GM10266 (cell line): ENCODE data around the gene ACTBL2.

Experiments
- DNase-seq: peaks from one replicate; pipeline ENCODE4 v3.0.0; 2012; ENCODE audit errors: extremely low spot score
- CTCF ChIP-seq: IDR thresholded peaks from 2 replicates; pipeline ENCODE4 v1.5.1; 2012; ENCODE audit warnings: mild to moderate bottlenecking, low read depth; ENCODE audit not compliant: control insufficient read depth, insufficient read depth; ENCODE audit errors: missing control alignments

Gene ACTBL2

GRCh38 chr5:57513785-57514184 lies 31.2 kb upstream of the ACTBL2 start:
- no peak for DNase-seq
- no peak for TF ChIP-seq CTCF

- no peak for TF ChIP-seq CTCF
- DNase-seq, result no peak
Observed at GRCh38 chr5:57511321-57511720, 28.7 kb upstream of the ACTBL2 start.

- TF ChIP-seq CTCF, result no peak
- DNase-seq, result no peak
Observed at GRCh38 chr5:57509501-57510260, 27.1 kb upstream of the ACTBL2 start.

GRCh38 chr5:57508211-57508610 lies 25.6 kb upstream of the ACTBL2 start:
- no peak for TF ChIP-seq CTCF
- no peak for DNase-seq

GRCh38 chr5:57505272-57506200 lies 22.9 kb upstream of the ACTBL2 start:
- TF ChIP-seq CTCF, result no peak
- no peak for DNase-seq

GRCh38 chr5:57504357-57504756 lies 21.7 kb upstream of the ACTBL2 start:
- no peak for TF ChIP-seq CTCF
- DNase-seq, result no peak

- DNase-seq, result no peak
- no peak for TF ChIP-seq CTCF
Observed at GRCh38 chr5:57503433-57503832, 20.8 kb upstream of the ACTBL2 start.
